Measurements from ENCODE around the gene RBM24.

GRCh38 chr6:17293395-17293794 is 12.2 kb downstream of the RBM24 start:
- TF ChIP-seq, protein P1, sequence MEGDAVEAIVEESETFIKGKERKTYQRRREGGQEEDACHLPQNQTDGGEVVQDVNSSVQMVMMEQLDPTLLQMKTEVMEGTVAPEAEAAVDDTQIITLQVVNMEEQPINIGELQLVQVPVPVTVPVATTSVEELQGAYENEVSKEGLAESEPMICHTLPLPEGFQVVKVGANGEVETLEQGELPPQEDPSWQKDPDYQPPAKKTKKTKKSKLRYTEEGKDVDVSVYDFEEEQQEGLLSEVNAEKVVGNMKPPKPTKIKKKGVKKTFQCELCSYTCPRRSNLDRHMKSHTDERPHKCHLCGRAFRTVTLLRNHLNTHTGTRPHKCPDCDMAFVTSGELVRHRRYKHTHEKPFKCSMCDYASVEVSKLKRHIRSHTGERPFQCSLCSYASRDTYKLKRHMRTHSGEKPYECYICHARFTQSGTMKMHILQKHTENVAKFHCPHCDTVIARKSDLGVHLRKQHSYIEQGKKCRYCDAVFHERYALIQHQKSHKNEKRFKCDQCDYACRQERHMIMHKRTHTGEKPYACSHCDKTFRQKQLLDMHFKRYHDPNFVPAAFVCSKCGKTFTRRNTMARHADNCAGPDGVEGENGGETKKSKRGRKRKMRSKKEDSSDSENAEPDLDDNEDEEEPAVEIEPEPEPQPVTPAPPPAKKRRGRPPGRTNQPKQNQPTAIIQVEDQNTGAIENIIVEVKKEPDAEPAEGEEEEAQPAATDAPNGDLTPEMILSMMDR (IDR thresholded peaks at IDR 0.05; ENCODE audit: low read length): no peak
- TF ChIP-seq EZH2 (optimal IDR thresholded peaks at IDR 0.05; ENCODE audit: low read depth, low read length) (no peak), EZH2phosphoT487 (IDR thresholded peaks at IDR 0.05; ENCODE audit: low read length) (no peak)

Data from MM.1S (cell line).